Measurements from ENCODE around the gene KCNK2. TPM values are rescaled to one million over a fixed set of nuclear protein-coding genes. Genes with fewer than 3 reads are reported as not detected.

The KCNK2 gene
- total and polyA plus RNA-seq, 2 of the 4 experiments (the other 2 are of a cell fraction), result 45.9 to 86.9 TPM

DNA sequence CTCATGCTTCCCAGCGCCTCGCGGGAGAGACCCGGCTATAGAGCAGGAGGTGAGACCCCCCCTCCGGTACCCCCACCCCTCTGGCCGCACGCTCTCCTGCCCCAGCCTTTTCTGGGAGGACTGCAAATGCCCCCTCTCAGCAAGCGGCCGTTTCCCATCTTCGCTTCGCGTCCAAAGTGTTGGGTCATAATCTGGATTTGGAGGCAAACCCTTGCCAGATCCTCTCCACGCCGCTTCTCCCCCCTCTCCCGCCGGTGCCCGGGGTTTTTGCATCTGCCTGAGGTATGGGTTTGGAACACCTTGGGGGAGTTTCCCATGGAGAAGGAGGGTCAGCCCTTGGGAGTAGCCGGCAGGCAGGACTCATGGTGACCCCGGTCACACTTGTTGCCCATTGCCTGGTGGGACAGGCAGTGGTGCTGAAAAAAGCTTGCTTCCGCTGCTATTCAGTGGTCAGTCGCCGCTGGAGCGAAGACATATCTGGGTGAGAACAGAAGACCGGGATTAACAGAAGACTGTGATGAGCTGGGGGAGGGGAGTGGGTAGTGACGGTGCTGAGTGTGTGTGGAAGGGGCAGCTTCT lies 935 bp downstream of the KCNK2 start:
- in situ Hi-C loops (cut with MboI; ENCODE audit: low sequenced_read_pairs) (no loop called here), intact Hi-C loops (cut with micrococcal nuclease) (loop anchor here (2.0 to 5.0 kb wide), 4 partner anchors 126 to 444 kb away; no protein-coding TSS in a partner anchor), dilution Hi-C loops (cut with HindIII; ENCODE audit: low sequenced_read_pairs, unreplicated experiment) (no loop called here)
- no peak overlapping the region for H2AK5ac ChIP-seq (ENCODE audit: low read depth, low read length)
- H3K23ac ChIP-seq (ENCODE audit: low read depth, low read length), result peak overlapping the region; percentile 72
- H3K4me2 ChIP-seq (ENCODE audit: low read depth, low read length), result peak overlapping the region; percentile 98
- peak overlapping the region; percentile 47 for H2BK120ac ChIP-seq (ENCODE audit: low read depth, low read length)
- no peak overlapping the region for H2BK5ac ChIP-seq (ENCODE audit: low read depth, low read length, poor library complexity, severe bottlenecking)
- H3K27ac ChIP-seq (ENCODE audit: insufficient read depth, low read length), result peak overlapping the region; percentile 30; the same call in 1 of the 2 replicates
- H2AFZ ChIP-seq (replicated peaks; ENCODE audit: low read length, poor library complexity), result peak overlapping the region; percentile 81
- no TSS peak for BruUV-seq (replicated peaks)
- POLR2A ChIA-PET (ENCODE audit: unreplicated experiment), result no interaction called here
- peak overlapping the region; percentile 44 for H4K91ac ChIP-seq (ENCODE audit: insufficient read depth, low read depth, low read length)
- H3K79me1 ChIP-seq (ENCODE audit: low read depth in 1 of 2, low read length in 2 of 2), result peaks cover 3 to 6% of the 10 kb centered on the region in 2 experiments; a peak in 2 of 4 replicates
- H3K56ac ChIP-seq (ENCODE audit: extremely low read depth, insufficient read depth, low read length), result peak overlapping the region; percentile 47
- no peaks in the 10 kb centered on the region for H3K36me3 ChIP-seq (ENCODE audit: control insufficient read depth, insufficient read depth, low read length)
- H2BK15ac ChIP-seq (ENCODE audit: low read depth, low read length), result peak overlapping the region; percentile 61; the same call in 1 of the 3 replicates
- no peaks in the 10 kb centered on the region for H4K20me1 ChIP-seq (ENCODE audit: insufficient read depth, low read length)
- H3K18ac ChIP-seq (ENCODE audit: low read depth, low read length), result 0 out of 2 replicates have a peak overlapping the region, but pooled peaks have one; percentile 11
- peak overlapping the region; percentile 66 for H3K9ac ChIP-seq (ENCODE audit: low read depth, low read length)
- DNase-seq, result peak; percentile 63
- peak overlapping the region; percentile 85 for H3K4me3 ChIP-seq (ENCODE audit: insufficient read depth, low read depth, low read length)
- peak overlapping the region; percentile 27; the same call in 1 of the 2 replicates for H3K14ac ChIP-seq (replicated peaks; ENCODE audit: low read depth, low read length)
- TF ChIP-seq MAZ (IDR thresholded peaks at IDR 0.05; ENCODE audit: borderline replicate concordance, low read depth, low read length) (no peak), POLR2A (IDR thresholded peaks at IDR 0.05; ENCODE audit: low read depth, low read length) (0 out of 2 replicates have a peak, but pooled peaks have one; percentile 22)
- H3K9me1 ChIP-seq (ENCODE audit: insufficient read depth, low read length), result no peaks in the 10 kb centered on the region
- H3K27me3 ChIP-seq (ENCODE audit: control insufficient read depth, insufficient read depth, low read length), result peaks cover 4% of the 10 kb centered on the region; the same call in 1 of the 2 replicates
- H2BK20ac ChIP-seq (ENCODE audit: low read depth, low read length), result peak overlapping the region; percentile 5; the same call in 1 of the 2 replicates
- 11% methylated on average over 3 of the region's 25 CpGs; no CpG with 5 or more reads in 1 of the 2 experiments for WGBS, 2 experiments (ENCODE audit: extremely low coverage in 2 of 2, insufficient read length in 1 of 2)
- peak; percentile 50 for ATAC-seq (ENCODE audit: low read depth)
- no peaks in the 10 kb centered on the region for H3K9me3 ChIP-seq (ENCODE audit: control insufficient read depth, insufficient read depth, low read length)
- CTCF ChIA-PET, result no interaction called here
- H4K8ac ChIP-seq (ENCODE audit: low read depth in 2 of 2, low read length in 2 of 2), result peak overlapping the region; percentile 36 to 77; a peak in 2 of 4 replicates
- H4K5ac ChIP-seq (ENCODE audit: low read depth, low read length), result no peak overlapping the region
- peak overlapping the region; percentile 58; the same call in 1 of the 2 replicates for H3K4ac ChIP-seq (ENCODE audit: low read depth, low read length)
- H2AK9ac ChIP-seq (replicated peaks; ENCODE audit: low read depth, low read length, poor library complexity), result peak overlapping the region; percentile 12
- H3K4me1 ChIP-seq (ENCODE audit: control insufficient read depth, insufficient read depth, low read length), result peaks cover 2% of the 10 kb centered on the region; the same call in 1 of the 2 replicates
